ENCODE results near the gene ZNF521.

ZNF521 gene

DNA sequence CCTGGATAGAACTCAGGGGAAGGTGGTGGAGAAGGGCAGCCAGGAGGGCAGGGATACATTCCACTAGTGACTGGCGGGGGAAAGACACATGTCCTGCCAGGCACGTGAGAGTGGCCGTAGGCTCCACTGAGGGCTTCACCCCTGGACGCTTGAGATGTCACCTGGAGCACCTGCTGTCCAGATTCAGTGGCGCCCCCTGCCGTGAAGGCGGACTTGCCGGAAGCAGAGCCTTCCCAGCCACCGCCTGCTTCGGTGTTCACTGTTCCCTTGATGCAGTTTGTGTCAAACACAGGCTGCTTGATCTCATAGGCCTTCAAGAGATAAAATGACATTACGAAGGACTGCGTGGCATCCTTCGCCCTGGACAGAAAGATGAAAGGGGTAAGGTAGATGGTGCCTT is 335.3 kb downstream of the ZNF521 start:
- DNase-seq, result no peak

DNA sequence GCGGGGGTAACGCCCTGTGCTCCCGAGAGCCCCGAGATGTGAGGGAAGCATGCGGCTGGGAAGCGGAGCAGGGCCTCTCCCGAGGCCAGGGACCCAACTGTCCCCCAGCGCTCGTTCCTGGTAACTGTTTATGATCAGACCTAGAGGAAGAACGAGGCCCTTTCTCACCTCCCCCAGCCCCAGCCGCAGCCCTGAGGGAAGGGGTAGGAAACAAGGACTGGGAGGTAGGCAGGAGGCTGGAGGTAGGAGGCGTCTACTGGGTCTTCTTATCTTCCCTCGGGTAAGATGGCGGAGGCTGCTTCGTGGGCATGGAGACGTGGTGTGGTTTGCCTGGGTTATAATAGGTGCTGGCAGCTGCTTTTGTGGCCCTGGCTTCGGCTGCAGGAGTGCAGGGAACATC is 335.8 kb downstream of the ZNF521 start:
- no peak for DNase-seq
